Stimulated activated CD4-positive, alpha-beta T cell treated with anti-CD3 and anti-CD28 coated beads, Interleukin-2, amount 100 ng/mL, for 4 hours (primary cell): ENCODE data around the gene KIF24.
"Not testable (repeated sequence)": the region's sequence is repeated elsewhere in the genome, so short reads cannot be mapped to it uniquely, and the experiment has no call there.

ENCODE experiments used
- DNase-seq: peaks from one replicate; pipeline ENCODE4 v3.0.0-alpha.2; 2020; ENCODE audit warnings: low read depth

The KIF24 gene

DNA sequence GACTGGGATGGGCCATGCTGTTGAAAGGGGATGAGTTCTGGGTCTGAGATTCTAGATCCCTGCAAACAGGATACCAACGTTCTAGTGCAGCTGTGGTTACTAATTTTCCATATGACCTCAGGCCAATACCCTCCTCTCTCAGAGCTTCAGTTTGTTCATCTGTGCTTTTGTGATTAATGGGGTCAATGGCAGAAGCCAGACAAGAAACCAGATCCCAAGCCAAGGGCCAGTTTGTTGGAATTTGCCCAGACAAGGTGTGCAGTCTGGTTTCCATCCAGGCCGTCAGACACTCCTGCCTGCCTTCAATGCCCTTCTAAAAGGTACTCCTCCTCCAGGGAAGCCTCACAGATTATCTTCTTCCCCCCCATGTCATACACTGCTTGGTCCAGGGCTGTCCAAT is 36.2 kb upstream of the KIF24 start:
- DNase-seq, result no peak

DNA sequence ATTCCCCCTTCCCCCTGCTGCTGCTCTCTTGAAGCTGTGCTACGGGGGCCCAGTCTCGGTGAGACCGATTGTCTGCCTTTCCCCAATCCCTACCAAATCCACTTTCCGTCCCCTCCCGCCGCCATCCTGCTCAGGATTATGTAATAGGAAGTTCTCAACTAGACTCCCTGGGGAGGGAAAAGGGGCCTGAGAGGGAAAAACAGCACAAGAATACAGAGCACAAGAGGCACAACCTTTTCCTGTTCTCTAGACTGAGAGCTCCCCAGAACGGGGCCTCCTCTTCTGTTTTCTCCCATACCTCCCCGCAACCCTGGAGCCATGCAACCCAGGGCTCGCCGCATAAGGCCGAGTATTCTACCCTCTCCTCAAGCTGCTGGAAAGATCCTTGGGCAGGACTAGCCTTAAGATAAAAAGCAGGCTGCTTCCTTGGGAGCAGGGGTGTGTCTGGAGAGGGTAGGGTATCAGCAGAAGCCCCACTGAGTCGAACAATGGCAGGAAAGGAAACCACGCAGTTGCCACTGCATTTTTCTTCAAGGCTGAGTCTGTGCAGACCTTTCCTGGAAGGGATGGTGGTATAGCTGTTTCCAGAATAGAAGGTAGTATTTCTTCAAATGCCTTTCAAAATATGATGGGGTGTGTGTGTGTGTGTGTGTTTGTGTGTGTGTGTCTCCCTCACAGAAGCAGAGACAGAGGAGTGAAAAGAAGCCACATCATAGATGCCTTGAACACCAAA is 34.7 kb upstream of the KIF24 start:
- DNase-seq, result no peak

DNA sequence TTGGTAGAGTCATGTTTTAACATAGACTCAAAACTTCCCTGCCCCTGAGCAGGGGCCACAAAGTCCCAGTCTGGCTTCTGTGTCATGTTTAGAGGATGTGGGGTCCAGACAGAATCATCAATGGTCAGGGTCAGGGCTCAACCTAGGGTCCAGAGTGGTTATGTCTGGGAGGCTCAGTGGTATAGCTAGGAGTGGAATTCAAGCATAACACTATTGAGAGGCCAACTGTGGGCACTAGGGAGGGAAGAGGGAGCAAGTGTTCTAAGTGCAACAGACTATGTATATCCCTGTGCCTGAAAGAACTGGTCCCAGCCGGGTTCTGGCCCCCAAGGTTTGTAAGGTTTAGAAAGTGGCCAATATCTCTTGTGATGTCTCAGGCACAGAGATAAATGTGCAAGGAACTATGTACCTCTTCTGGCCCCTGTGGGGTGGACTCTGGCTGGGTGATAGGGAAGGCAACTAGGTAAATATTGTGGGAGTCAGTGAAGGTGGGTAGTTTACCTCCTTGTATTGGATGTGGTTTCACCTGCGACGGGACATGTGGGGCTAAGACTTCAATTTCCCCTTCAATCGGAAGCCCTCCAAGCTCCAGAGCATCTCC is 33.6 kb upstream of the KIF24 start:
- DNase-seq, result no peak

DNA sequence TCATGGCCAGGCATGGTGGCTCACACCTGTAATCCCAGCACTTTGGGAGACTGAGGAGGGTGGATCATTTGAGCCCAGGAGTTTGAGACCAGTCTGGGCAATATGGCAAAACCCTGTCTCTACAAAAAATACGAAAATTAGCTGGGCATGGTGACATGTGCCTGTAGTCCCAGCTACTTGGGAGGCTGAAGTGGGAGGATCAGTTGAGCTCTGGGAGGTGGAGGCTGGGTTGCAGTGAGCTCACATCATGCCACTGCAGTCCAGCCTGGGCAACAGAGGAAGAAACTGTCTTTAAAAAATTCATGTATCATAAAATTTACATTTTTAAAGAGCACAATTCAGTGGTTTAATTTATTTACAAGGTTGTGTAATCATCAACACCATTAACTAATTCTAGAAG is 23.9 kb upstream of the KIF24 start:
- not testable (repeated sequence) for DNase-seq

DNA sequence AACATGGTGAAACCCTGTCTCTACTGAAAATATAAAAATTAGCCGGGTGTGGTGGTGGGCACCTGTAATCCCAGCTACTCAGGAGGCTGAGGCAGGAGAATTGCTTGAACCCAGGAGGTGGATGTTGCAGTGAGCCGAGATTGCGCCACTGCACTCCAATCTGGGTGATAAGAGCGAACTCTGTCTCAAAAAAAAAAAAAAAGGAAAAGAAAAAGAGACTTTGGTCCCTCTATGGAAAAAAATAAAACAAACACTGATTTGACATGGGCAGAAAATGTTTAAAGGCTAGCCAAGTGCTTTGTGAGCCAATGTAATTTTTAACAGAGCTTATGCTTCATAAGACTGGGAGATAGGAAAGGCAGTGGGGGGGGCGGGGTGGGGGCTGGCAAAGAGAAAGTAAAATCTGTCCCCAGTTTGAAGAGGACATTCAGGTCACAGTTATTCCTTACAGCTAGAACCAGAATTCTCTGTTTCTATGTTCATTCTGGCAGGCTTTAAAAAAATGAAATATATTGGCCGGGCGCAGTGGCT is 23.1 kb upstream of the KIF24 start:
- DNase-seq, result not testable (repeated sequence)

DNA sequence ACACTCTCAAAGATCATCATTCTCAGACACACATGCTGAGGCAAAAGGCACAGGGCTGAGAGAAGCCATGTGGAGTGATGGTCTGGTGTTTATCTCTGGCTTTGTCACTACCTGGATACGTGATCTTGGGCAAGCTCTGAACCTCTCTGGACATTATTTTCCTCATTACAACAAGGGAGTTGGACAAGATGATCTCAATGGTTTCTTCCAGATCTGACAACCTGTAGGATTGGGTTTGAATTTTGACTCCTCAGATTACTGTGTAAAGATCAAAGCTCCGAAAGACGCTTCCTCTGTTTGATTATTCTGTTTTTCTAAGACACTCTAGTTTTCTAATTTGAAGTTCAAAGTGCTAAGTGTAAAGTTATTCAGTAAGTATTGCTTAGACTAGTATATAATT is 20.3 kb upstream of the KIF24 start:
- DNase-seq, result no peak

DNA sequence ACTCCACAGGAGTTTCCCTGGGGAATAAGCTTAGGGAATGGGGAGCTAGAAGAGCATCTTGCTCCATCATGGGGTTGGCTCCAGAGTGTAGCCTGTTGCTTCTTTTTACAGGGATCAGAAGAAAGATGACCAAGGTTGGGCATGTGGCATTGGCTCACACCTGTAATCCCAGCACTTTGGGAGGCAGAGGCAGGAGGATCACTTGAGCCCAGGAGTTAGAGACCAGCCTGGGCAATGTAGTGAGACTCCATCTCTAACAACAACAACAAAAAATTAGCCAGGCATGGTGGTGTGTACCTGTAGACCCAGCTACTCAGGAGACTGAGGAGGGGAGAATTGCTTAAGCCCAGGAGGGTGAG is 18.7 kb upstream of the KIF24 start:
- DNase-seq, result no peak

DNA sequence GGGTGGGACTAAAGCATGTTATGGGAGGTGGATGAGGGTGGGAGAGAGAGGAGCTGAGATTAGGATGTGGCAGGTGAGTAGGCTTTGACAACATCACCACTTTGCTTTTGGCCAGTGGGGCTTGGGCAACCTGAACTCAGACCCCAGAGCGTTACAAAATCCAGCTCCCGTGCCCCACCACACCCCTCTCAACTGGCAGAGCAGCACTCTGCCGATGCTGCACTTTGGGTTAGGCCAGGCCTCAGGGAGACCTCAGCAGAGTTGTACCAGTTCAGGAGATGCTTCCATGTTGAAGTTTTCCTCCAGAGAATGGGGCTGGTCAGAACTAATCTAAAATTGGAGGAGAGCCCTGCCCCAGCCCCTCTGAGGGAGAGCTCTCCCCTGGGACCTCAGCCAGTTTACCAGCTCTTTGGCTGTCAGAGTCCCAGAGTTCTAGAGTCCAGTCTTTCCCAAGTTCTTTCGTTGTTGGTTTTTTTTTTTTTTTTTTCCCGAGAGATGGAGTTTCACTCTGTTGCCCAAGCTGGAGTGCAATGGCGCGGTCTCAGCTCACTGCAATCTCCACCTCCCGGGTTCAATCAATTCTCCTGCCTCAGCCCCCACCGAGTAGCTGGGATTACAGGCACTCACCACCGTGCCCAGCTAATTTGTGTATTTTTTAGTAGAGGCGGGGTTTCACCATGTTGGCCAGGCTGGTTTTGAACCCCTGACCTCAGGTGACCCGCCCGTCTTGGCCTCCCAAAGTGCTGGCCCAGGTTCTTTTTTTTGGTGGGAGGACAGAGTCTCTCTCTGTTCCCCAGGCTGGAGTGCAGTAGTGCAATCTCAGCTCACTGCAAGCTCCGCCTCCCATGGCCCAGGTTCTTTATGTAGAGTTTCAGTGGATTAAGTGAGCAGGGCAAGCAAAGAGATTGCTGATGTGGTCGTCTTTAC is 18.1 kb upstream of the KIF24 start:
- DNase-seq, result no peak

DNA sequence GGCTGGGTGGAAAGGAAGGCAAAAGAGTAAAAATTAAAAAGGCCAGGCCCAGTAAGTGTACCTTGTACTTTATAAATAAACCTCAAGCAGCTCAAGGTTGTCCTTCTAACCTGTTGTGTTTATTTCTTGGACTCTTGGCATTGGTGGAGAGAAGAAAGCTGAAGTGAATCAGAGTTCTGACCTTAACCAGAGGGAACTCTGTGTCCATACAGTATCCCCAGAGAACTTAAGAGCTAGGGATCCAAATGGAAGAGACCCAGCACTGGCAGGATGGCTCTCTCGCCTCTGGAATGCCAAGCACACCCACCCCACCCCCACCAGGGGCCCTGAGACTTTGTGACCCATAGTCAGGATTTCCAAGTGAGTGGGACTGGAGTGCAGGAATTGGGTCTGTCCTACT is 14.5 kb upstream of the KIF24 start:
- DNase-seq, result no peak

DNA sequence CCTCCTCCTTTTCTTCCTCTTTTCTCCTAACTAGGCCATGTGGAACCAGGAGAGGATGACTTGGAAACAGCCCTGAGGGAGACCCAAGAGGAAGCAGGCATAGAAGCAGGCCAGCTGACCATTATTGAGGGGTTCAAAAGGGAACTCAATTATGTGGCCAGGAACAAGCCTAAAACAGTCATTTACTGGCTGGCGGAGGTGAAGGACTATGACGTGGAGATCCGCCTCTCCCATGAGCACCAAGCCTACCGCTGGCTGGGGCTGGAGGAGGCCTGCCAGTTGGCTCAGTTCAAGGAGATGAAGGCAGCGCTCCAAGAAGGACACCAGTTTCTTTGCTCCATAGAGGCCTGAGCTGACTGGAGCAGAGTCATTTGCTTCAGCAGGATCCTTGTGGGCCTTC is 14.0 kb upstream of the KIF24 start:
- no peak for DNase-seq

DNA sequence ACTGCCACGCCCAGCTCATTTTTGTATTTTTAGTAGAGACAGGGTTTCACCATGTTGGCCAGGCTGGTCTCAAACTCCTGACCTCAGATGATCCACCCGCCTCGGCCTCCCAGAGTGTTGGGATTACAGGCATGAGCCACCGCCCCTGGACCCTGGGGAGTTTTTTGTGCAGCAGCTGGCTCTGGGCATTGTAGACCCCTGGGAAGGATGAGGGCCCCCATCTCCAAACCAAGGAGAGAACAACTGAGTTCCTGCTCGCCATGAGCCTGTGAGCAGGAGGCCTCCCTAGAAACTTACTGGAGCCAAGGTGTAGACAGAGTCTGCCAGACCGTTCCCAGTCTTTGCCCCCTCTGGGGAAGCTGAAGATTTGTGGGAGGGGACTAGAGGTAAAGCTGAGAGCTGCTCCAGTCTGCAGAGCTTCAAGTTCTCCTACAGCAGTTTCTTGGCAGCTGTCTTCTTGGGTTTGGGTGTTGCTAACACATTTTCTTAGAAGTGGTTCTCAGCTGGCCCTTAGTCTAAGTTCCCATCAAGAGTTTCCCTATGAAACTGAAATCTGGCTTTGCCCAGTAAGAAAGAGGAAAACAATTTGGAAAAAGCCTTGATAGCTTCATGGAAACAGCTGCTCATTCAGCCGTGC is 12.7 kb upstream of the KIF24 start:
- no peak for DNase-seq

DNA sequence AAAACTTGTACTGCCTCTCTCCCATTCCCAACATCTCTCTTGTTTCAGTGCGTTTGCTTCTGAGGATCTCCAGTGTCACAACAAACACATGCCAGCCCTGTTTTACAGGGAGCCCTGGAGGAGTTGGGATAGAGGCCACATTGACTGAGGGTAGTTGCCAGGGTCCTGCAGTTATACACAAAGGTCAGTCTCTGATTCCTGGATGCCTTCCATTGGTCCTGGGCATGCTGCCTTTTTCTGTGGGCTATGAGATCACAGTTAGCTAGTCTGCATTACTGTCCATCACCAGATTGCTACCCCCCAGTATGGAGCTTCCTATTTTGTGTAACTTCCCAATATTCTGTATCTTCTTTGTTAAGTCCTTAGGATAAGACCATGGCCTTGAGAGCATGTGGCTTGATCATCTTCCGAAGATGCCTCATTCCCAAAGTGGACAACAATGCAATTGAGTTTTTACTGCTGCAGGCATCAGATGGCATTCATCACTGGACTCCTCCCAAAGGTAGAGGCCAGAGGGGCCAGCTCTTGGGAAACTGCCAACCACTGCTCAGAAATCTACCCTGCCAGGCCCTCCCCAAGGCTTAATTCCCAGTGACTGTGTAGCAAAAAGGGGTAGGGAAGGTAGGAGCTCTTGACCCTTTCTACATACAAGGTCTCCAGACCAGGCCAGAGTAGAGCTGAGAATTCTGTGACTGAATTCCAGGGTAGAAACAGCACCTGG is 9.8 kb upstream of the KIF24 start:
- no peak for DNase-seq

DNA sequence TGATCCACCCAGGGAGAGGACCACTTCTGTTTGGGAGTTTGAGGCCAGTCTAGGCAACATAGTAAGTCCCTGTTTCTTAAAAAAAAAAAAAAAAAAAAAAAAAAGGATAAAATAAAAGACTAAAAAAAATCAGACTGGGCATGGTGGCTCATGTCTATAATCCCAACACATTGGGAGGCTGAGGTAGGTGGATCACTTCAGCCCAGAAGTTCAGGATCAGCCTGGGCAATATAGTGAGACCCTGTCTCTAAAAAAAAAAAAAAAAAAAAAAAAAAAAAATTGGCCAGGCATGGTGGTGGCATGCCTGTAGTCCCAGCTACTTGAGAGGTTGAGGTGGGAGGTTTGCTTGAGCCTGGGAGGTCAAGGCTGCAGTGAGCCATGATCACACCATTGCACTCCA is 9.0 kb upstream of the KIF24 start:
- not testable (repeated sequence) for DNase-seq

DNA sequence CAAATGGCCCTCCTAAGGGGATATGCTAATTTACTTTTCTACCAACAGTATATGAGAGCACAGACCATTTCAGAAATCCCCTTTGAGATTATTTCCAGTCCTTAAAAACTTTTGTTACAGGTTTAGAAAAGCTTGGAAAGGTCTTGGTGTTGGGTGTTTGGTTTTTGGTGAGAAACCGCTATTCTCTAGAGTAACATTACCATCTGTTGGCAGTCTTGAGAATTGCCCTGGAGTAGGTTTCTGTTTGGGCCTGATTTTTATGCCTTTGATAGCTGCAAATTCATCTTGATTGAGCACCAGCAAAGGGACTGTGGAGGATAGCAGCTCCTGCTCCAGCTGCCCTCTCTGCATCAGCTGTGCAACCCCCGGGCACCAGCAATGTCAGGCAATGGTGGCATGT is 8.3 kb upstream of the KIF24 start:
- DNase-seq, result no peak

DNA sequence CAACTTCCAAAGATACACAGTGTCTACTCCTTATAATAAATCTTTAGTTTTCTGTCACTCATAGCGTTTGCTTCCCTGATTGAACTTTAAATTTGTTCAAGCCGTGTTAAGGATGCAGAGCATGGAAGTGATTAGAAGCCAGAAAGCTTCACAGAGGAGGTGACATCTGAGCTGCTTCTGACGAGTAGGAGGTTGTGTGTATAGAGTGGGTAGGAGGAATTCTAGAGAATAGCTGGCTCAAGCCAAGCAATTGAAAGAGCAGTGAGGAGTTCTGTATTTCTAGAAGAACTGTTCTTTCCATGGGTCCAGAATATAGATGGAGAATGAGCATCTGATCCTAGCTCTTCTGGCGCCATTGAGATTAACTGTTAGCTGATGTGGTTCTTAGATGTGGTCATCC is 6.3 kb upstream of the KIF24 start:
- no peak for DNase-seq

DNA sequence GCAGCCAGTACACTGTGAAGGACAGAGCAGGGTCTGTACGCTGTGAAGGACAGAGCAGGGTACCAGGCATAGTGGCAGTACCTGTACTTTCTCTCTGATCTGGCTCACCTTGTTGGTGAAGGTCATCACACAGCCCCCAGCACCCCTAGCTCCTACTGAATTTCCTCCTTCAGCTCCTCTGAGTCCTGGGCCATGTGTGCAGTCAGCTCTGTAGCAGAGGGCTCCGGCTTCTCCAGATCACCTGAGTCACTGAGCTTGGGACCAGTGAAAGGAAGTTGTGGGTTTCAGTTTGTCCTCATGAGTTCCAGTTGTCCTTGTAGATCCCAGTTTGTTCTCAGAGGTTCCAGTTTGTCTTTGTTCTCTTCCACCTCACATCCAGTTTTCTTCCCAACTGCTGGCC is 5.8 kb upstream of the KIF24 start:
- DNase-seq, result no peak

DNA sequence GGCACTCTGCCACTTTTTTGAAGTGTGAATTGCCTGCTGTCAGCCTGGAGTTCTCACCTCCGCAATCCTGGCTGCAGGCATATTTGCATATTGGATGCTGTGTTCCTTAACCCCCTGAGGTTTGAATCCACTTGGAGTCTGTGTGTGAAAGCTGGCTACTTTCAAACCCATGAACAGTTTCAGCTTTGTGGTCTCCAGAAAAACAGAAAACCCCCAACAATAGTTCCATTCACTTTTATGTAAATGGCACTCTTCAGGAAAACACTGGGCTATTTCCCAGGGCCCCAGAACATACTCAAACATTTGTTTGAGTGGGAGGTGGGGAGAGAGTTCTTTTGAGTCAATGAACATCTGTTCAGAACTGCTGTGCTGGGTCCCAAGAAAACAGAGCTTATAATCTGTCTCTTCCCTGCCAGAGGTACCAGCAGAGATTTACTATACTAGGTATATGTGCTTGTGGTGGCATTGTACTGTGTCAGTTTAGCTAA is 5.3 kb upstream of the KIF24 start:
- no peak for DNase-seq

DNA sequence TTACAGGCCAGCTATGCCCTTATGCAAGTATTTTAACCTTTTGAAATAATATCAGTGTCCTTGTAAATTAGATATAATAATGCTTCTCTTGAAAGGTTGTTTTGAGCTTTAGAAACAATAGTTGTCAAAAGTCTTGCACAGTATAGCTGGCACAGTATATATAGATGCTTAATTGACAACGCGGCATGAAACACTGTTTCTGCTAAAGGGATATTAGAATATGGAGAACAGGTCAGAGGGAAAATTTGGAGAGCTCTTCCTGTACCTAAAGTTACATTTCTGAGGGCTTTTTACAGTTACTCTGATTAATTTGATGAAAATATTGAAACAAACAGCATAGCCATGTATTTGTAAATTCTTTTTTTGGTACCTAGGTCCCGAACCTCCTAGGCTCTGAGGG is 4.8 kb upstream of the KIF24 start:
- no peak for DNase-seq

DNA sequence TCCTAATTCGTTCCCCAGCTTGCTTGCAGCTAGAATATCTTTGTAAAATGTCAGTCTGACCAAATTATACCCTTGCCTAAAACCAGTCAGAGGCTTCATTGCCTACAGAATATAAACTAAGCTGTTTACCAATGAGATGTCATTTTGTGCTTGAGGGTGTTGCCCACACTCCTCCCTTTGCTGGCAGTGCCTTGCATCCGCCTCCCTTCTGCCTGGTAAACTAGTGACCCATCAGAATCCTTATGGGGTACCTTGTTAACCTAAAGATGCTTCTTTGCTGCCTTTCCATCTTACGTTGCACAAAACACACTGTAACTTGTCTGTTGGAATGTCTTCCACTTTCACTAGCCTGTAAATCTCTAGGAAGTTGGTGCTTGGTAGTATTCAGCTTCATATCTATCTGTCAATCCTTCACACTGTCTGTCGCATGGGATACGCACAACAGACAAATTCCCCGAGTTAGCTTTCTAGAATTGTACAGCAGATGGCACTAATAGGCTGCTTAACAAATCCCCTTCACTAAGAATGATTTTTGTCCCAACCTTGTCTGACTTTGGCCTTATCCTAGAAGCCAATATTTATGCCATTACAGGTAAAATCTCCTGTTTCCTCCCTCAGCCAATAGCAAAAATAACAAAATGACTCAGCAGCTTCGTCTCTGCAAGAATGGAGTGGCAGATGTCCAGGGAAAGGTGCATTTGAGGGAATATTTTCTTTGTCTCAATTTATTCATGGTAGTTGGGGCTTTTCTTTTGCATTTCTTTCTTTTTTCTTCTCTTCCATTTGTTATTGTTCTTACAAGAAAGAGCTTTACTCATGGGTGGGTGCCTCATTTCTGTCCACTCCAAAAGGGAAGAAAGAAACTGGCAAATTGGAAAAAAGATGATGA is 3.3 kb upstream of the KIF24 start:
- no peak for DNase-seq

DNA sequence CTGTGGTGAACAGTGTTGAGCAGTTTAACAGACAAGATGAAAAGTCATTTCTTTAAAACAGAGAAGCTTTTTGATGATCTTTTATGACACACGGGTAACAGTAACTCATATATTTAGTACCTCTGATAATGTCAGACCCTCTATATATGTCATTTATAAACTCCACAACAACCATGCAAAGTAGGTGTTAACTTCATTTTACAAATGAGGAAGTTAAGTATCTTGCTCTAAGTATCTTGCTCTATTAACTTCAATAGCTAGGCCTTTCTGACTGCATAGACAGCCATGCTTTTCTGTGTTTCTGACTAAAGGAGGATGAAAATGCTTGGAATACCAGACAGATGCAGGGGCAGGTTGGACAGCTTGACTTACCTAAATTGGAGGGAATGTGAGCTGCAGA is 2.1 kb upstream of the KIF24 start:
- no peak for DNase-seq
